GM12878 (cell line): Measurements from ENCODE around the gene ZCCHC17. TPM values are rescaled to one million over a fixed set of nuclear protein-coding genes. Genes with fewer than 3 reads are reported as not detected.

Experiments
- ATAC-seq: fragments of 200-7000 bp; cut with Tn5 transposase; 3 replicates; pipeline ENCODE4 v1.9.1; 2020; ENCODE audit warnings: mild to moderate bottlenecking, moderate library complexity
- BruUV-seq: library from RNA; stranded (reverse); fragments of 400-500 nt; replicated peaks from 2 replicates; lab custom pipeline; 2021; lab: Mats Ljungman, UMichigan
- CTCF ChIA-PET: fragments of 300-600 bp; sonication (Branson Sonifier 250); formaldehyde crosslinking; extraction: SDS; loops from one replicate; lab custom pipeline; 2021; ENCODE audit warnings: inconsistent platforms; lab: Yijun Ruan, JAX
- POLR2A ChIA-PET: fragments of 350-600 bp; formaldehyde crosslinking; extraction: SDS; loops from one replicate; lab custom pipeline; 2021; ENCODE audit warnings: inconsistent platforms; lab: Charles Lee
- RAD21 ChIA-PET: fragments of 300-600 bp; sonication (Branson Sonifier 250); formaldehyde crosslinking; loops from one replicate; lab custom pipeline; 2023; ENCODE audit warnings: antibody characterized with exemption; ENCODE audit not compliant: unreplicated experiment; lab: Charles Lee
- SMC1A ChIA-PET: fragments of 300-600 bp; sonication (Branson Sonifier 250); formaldehyde crosslinking; loops from one replicate; lab custom pipeline; 2023; ENCODE audit not compliant: unreplicated experiment, uncharacterized antibody; lab: Charles Lee
- DNase-seq: peaks from one replicate; pipeline ENCODE4 v3.0.0-alpha.2; 2011; ENCODE audit warnings: low read depth, low spot score
- FAIRE-seq: peaks from 3 replicates; lab custom pipeline; 2011; peaks lifted over from hg19 to GRCh38; lab: Jason Lieb, UNC
- H2AFZ ChIP-seq: 2 replicates; pipeline ENCODE4 v1.6.0; 2011; ENCODE audit warnings: low read depth, low read length, control low read depth; ENCODE audit not compliant: control insufficient read depth
- H3K27ac ChIP-seq: 2 replicates; pipeline ENCODE4 v1.5.1; 2011; ENCODE audit warnings: control low read depth; ENCODE audit not compliant: control insufficient read depth, insufficient read depth
- H3K27me3 ChIP-seq, 2 experiments: replicated peaks in 1 of 2; 2 replicates each; pipeline versions ENCODE4 v1.6.0 to v1.6.1; 2011; ENCODE audit warnings: low read length in 1 of 2; ENCODE audit not compliant: control insufficient read depth in 2 of 2, insufficient read depth in 2 of 2
- H3K36me3 ChIP-seq, 2 experiments: 2 replicates each; pipeline ENCODE4 v1.5.1; 2011; ENCODE audit warnings: low read length in 1 of 2; ENCODE audit not compliant: control insufficient read depth in 2 of 2, insufficient read depth in 2 of 2
- H3K4me1 ChIP-seq: 2 replicates; pipeline ENCODE4 v1.6.1; 2011; ENCODE audit warnings: mild to moderate bottlenecking, low read length, moderate library complexity, mixed read lengths; ENCODE audit not compliant: control insufficient read depth, insufficient read depth
- H3K4me2 ChIP-seq: 2 replicates; pipeline ENCODE4 v1.6.0; 2011; ENCODE audit warnings: control low read depth; ENCODE audit not compliant: control insufficient read depth, insufficient read depth
- H3K4me3 ChIP-seq: fragments of 200-600 bp; sonication (generic); 2 replicates; pipeline ENCODE4 v1.5.1; 2016
- H3K79me2 ChIP-seq: 2 replicates; pipeline ENCODE4 v1.6.0; 2011; ENCODE audit warnings: low read length; ENCODE audit not compliant: control insufficient read depth, insufficient read depth
- H3K9ac ChIP-seq: 2 replicates; pipeline ENCODE4 v1.8.0; 2011; ENCODE audit warnings: low read length, control low read depth, mixed read lengths; ENCODE audit not compliant: control insufficient read depth, insufficient read depth
- H3K9me3 ChIP-seq: replicated peaks from 3 replicates; pipeline ENCODE4 v1.5.1; 2011; ENCODE audit warnings: mild to moderate bottlenecking, low read length; ENCODE audit not compliant: control insufficient read depth, insufficient read depth
- H4K20me1 ChIP-seq: 2 replicates; pipeline ENCODE4 v1.6.0; 2011; ENCODE audit not compliant: control insufficient read depth, insufficient read depth
- ATF2 ChIP-seq: IDR thresholded peaks from 2 replicates; pipeline ENCODE4 v1.6.1; 2012; ENCODE audit warnings: low read length, inconsistent platforms
- BCL11A ChIP-seq: IDR thresholded peaks from 2 replicates; pipeline ENCODE4 v1.6.1; 2011; ENCODE audit warnings: low read depth, low read length
- CEBPZ ChIP-seq: fragments of 150-350 bp; IDR thresholded peaks from 2 replicates; pipeline ENCODE4 v1.6.1; 2016; ENCODE audit warnings: low read depth, low read length
- CHD4 ChIP-seq: fragments of 200-600 bp; sonication (generic); IDR thresholded peaks from 2 replicates; pipeline ENCODE4 v1.6.1; 2016; ENCODE audit warnings: mild to moderate bottlenecking
- FOXM1 ChIP-seq: IDR thresholded peaks from 2 replicates; pipeline ENCODE4 v1.6.1; 2012; ENCODE audit warnings: low read depth, mild to moderate bottlenecking, inconsistent platforms, low read length, moderate library complexity
- HDGF ChIP-seq: fragments of 450-650 bp; IDR thresholded peaks from 2 replicates; pipeline ENCODE4 v1.6.1; 2016; ENCODE audit warnings: antibody characterized with exemption
- KAT2A ChIP-seq: conservative IDR thresholded peaks from 2 replicates; pipeline ENCODE4 v1.6.1; 2011; ENCODE audit warnings: low read depth, low read length; ENCODE audit not compliant: control insufficient read depth
- MXI1 ChIP-seq: fragments of 150-350 bp; IDR thresholded peaks from 2 replicates; pipeline ENCODE4 v1.6.1; 2011; ENCODE audit warnings: low read depth, mild to moderate bottlenecking, inconsistent platforms, low read length, improper control_type of control experiment
- NFXL1 ChIP-seq: fragments of 450-650 bp; IDR thresholded peaks from 2 replicates; pipeline ENCODE4 v1.6.1; 2017; ENCODE audit warnings: antibody characterized with exemption, mild to moderate bottlenecking, borderline replicate concordance
- NFYA ChIP-seq: IDR thresholded peaks from 2 replicates; pipeline ENCODE4 v1.6.1; 2011; ENCODE audit warnings: low read depth, mild to moderate bottlenecking, low read length, improper control_type of control experiment, borderline replicate concordance
- NR2F1 ChIP-seq: fragments of 450-650 bp; conservative IDR thresholded peaks from 2 replicates; pipeline ENCODE4 v1.6.1; 2017; ENCODE audit warnings: mild to moderate bottlenecking
- POLR2A ChIP-seq: IDR thresholded peaks from 2 replicates; pipeline ENCODE4 v1.6.1; 2011; ENCODE audit warnings: low read depth, mild to moderate bottlenecking, low read length
- RBBP5 ChIP-seq: fragments of 200-600 bp; sonication (generic); conservative IDR thresholded peaks from 2 replicates; pipeline ENCODE4 v1.6.1; 2016
- RCOR1 ChIP-seq: conservative IDR thresholded peaks from 2 replicates; pipeline ENCODE4 v1.6.1; 2012; ENCODE audit warnings: low read depth, low read length, improper control_type of control experiment
- TCF12 ChIP-seq: IDR thresholded peaks from 2 replicates; pipeline ENCODE4 v1.6.1; 2011; ENCODE audit warnings: low read depth, mild to moderate bottlenecking, low read length
- YBX1 ChIP-seq: fragments of 450-650 bp; IDR thresholded peaks from 2 replicates; pipeline ENCODE4 v1.6.1; 2016; ENCODE audit warnings: antibody characterized with exemption
- ZNF274 ChIP-seq: IDR thresholded peaks from one replicate; pipeline ENCODE4 v1.8.0; 2011; ENCODE audit not compliant: insufficient read length, insufficient read depth
- WGBS: methylation state at CpG from one replicate; pipeline ENCODE4 v1.1.6; 2016; ENCODE audit warnings: low lambda C conversion rate; ENCODE audit not compliant: insufficient replicate concordance, insufficient coverage; ENCODE audit errors: missing lambda C conversion rate; 5-methylcytosine and 5-hydroxymethylcytosine counted together
- in situ Hi-C: fragments of 300-500 bp; cut with MboI; formaldehyde crosslinking; loops from 9 replicates; pipeline ENCODE4 v1.14.3; 2018; ENCODE audit warnings: mixed read lengths
- intact Hi-C: fragments of 100-400 bp; cut with micrococcal nuclease; formaldehyde crosslinking; loops from one replicate; pipeline ENCODE4 v1.14.2; 2022; ENCODE audit not compliant: unreplicated experiment
- polyA plus RNA-seq, 11 experiments: library from polyadenylated mRNA; depleted of rRNA in 4 of 11; unstranded in 6 of 11; stranded (reverse) in 5 of 11; fragments of >200 nt; fragmentation: Nextera tagmentation in 4 of 11; fragmentation: Illumina TruSeq in 1 of 11; extraction: Ambion mirVana in 4 of 11; extraction: Trizol in 1 of 11; gene quantifications; 1 replicate in 1 of 11; 2 replicates in 10 of 11; pipeline versions ENCODE4 v1.2.1 to v1.2.3, GENCODE V29; 2011 to 2016; ENCODE audit warnings: inconsistent platforms in 2 of 11, missing spikeins in 2 of 11, low read depth in 1 of 11
- total RNA-seq, 4 experiments: library from RNA; depleted of rRNA in 3 of 4; stranded (reverse); fragments of >200 nt in 3 of 4; fragmentation: Illumina TruSeq in 1 of 4; extraction: Trizol in 1 of 4; gene quantifications; 2 replicates each; pipeline versions ENCODE4 v1.2.1 to v1.2.3, GENCODE V29; 2013 to 2021

The ZCCHC17 gene
- total and polyA plus RNA-seq, 10 of the 15 experiments (the other 5 are each of a cell fraction or from before 2014, with no cell fraction given) = 22.3 to 86.3 (median 47.0) TPM

GRCh38 chr1:31263408-31263807, 33.4 kb upstream of the ZCCHC17 start:
- H3K9ac ChIP-seq = no peak overlapping the region
- no peak for FAIRE-seq
- no peak overlapping the region for H3K4me3 ChIP-seq
- SMC1A ChIA-PET = interaction anchor here (1.3 to 1.6 kb wide), 3 partner anchors 9 to 121 kb away, joined by 3 to 5 read pairs (median 5); no protein-coding TSS in a partner anchor
- WGBS = 97% methylated on average over 3 of the region's 3 CpGs
- no peaks in the 10 kb centered on the region for H3K9me3 ChIP-seq
- intact Hi-C loops (no loop called here), in situ Hi-C loops (no loop called here)
- H4K20me1 ChIP-seq = no peaks in the 10 kb centered on the region
- POLR2A ChIA-PET = interaction anchor here (0.6 to 0.9 kb wide), 2 partner anchors 15 to 186 kb away, joined by 3 read pairs; no protein-coding TSS in a partner anchor
- H3K4me1 ChIP-seq = no peaks in the 10 kb centered on the region
- H3K36me3 ChIP-seq = peaks cover 13 to 17% of the 10 kb centered on the region in 2 experiments; a peak in 3 of 4 replicates
- H3K27me3 ChIP-seq = no peaks in the 10 kb centered on the region
- no peak for ATAC-seq
- no peak for TF ChIP-seq CEBPZ
- no peak for TF ChIP-seq NR2F1
- TF ChIP-seq CHD4 = no peak
- TF ChIP-seq NFXL1 = no peak
- TF ChIP-seq BCL11A = no peak
- no peak for TF ChIP-seq POLR2A
- no peak for TF ChIP-seq YBX1
- TF ChIP-seq TCF12 = no peak
- TF ChIP-seq KAT2A = no peak
- TF ChIP-seq ATF2 = no peak
- no peak for TF ChIP-seq HDGF
- TF ChIP-seq RCOR1 = no peak
- TF ChIP-seq MXI1 = no peak
- TF ChIP-seq RBBP5 = no peak
- no peak for TF ChIP-seq FOXM1
- TF ChIP-seq NFYA = no peak
- TF ChIP-seq ZNF274 = no peak
- H3K27ac ChIP-seq = no peak overlapping the region
- CTCF ChIA-PET = interaction anchor here (1.0 kb wide), 1 partner anchor 79 kb away, joined by 5 read pairs; no protein-coding TSS in a partner anchor
- no peaks in the 10 kb centered on the region for H3K79me2 ChIP-seq
- RAD21 ChIA-PET = no interaction called here
- H2AFZ ChIP-seq = no peak overlapping the region
- no peak overlapping the region for H3K4me2 ChIP-seq
- no peak for DNase-seq
- TSS peak; percentile 33 for BruUV-seq
